Activated naive CD4-positive, alpha-beta T cell treated with anti-CD3 and anti-CD28 coated beads, Interleukin-2, amount 50 U/mL, for 24 hours (primary cell): Measurements from ENCODE around the gene C12orf50.
"Not testable (repeated sequence)": the region's sequence is repeated elsewhere in the genome, so short reads cannot be mapped to it uniquely, and the experiment has no call there.

Experiments used
- H3K27ac Mint-ChIP-seq: one replicate; pipeline ENCODE4 v1.8.0; 2021; ENCODE audit warnings: mild to moderate bottlenecking, mixed read lengths
- H3K27me3 Mint-ChIP-seq: one replicate; pipeline ENCODE4 v1.8.0; 2021; ENCODE audit warnings: mixed read lengths
- H3K36me3 Mint-ChIP-seq: one replicate; pipeline ENCODE4 v1.8.0; 2021; ENCODE audit warnings: mixed read lengths
- H3K4me1 Mint-ChIP-seq: one replicate; pipeline ENCODE4 v1.8.0; 2021; ENCODE audit warnings: mixed read lengths
- H3K4me3 Mint-ChIP-seq: one replicate; pipeline ENCODE4 v1.8.0; 2021; ENCODE audit warnings: mild to moderate bottlenecking, mixed read lengths
- H3K9me3 Mint-ChIP-seq: one replicate; pipeline ENCODE4 v1.8.0; 2021; ENCODE audit warnings: mixed read lengths

Gene C12orf50

GRCh38 chr12:88029093-88029665 is at the start of gene C12orf50:
Gene C12orf50 (minus strand): TSS chr12:88029401. CDS start chr12:88026962, 2,439 bp downstream.
- Mint-ChIP-seq H3K4me1 (peaks cover 5% of the 10 kb centered on the region), H3K36me3 (no peaks in the 10 kb centered on the region), H3K9me3 (no peaks in the 10 kb centered on the region), H3K4me3 (no peak within 1 kb of the TSS), H3K27me3 (no peaks in the 10 kb centered on the region), H3K27ac (no peak within 1 kb of the TSS)

DNA sequence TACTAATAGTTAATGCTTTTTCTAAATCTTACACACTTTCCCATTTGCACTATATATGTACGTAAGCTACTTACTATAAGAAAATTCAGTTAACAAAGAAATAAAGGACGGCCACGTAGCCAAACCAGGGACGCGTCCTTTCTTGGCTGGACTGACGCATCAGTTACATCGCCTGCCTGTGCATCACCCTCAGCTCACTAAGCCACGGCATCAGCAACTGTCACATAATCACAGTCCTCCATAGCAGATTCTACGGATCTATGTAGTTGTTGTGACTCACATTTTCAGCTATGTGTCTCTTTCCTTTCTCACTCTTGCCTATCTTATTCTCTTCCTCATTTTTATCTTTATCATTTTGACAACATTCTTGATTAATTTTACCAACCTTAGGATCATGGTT is 38.1 kb upstream of the C12orf50 start:
- H3K9me3 Mint-ChIP-seq: no peaks in the 10 kb centered on the region
- no peak overlapping the region for H3K27ac Mint-ChIP-seq
- peaks cover 33% of the 10 kb centered on the region for H3K36me3 Mint-ChIP-seq
- peaks cover 11% of the 10 kb centered on the region for H3K4me1 Mint-ChIP-seq
- no peak overlapping the region for H3K4me3 Mint-ChIP-seq
- no peaks in the 10 kb centered on the region for H3K27me3 Mint-ChIP-seq

DNA sequence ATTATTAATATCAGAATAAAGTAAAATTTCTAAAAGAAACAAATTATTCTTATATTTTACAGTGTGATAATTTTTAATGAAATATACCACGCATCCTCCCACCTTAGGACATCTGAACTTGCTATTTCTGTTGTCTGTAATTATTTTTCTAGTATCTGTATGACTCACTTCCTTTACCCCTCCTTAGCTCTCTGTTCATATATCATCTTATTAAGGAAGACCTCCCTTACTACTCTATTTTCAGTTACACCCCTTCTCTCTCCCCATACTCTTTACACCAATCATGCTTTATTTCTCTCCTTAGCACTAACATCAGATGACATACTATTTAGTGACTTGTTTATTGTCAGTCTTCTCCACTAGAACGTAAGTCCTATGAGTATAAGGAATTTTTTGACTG is 34.2 kb upstream of the C12orf50 start:
- H3K36me3 Mint-ChIP-seq: peaks cover 15% of the 10 kb centered on the region
- no peaks in the 10 kb centered on the region for H3K27me3 Mint-ChIP-seq
- no peak overlapping the region for H3K27ac Mint-ChIP-seq
- peaks cover 11% of the 10 kb centered on the region for H3K4me1 Mint-ChIP-seq
- H3K9me3 Mint-ChIP-seq: no peaks in the 10 kb centered on the region
- no peak overlapping the region for H3K4me3 Mint-ChIP-seq

- H3K9me3 Mint-ChIP-seq: no peaks in the 10 kb centered on the region
- no peak overlapping the region for H3K4me3 Mint-ChIP-seq
- H3K36me3 Mint-ChIP-seq: peaks cover 19% of the 10 kb centered on the region
- no peaks in the 10 kb centered on the region for H3K27me3 Mint-ChIP-seq
- H3K4me1 Mint-ChIP-seq: peaks cover 11% of the 10 kb centered on the region
- no peak overlapping the region for H3K27ac Mint-ChIP-seq
Measured at GRCh38 chr12:88062474-88062873, 33.3 kb upstream of the C12orf50 start.

DNA sequence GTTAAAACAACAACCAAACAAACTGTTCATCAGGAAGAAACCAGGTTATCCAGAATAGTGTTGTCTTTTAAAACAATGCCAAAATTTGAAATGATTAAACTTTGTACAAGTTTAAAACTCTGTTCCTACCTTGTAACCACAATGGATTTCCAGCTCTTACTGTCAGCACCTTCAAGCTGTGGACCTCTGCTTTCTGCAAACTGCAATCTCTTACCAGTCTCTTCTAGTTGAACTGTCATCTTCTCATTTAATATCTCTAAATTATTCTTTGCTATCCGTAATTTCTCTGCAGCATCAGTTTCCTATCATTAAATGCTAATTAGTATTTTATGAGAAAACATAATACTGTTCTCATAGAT is 29.5 kb upstream of the C12orf50 start:
- Mint-ChIP-seq H3K36me3 (peaks cover 21% of the 10 kb centered on the region), H3K9me3 (no peaks in the 10 kb centered on the region), H3K4me3 (no peak overlapping the region), H3K27ac (no peak overlapping the region), H3K4me1 (peaks cover 11% of the 10 kb centered on the region), H3K27me3 (no peaks in the 10 kb centered on the region)

GRCh38 chr12:88057994-88058718 is 29.0 kb upstream of the C12orf50 start:
- no peak overlapping the region for H3K27ac Mint-ChIP-seq

DNA sequence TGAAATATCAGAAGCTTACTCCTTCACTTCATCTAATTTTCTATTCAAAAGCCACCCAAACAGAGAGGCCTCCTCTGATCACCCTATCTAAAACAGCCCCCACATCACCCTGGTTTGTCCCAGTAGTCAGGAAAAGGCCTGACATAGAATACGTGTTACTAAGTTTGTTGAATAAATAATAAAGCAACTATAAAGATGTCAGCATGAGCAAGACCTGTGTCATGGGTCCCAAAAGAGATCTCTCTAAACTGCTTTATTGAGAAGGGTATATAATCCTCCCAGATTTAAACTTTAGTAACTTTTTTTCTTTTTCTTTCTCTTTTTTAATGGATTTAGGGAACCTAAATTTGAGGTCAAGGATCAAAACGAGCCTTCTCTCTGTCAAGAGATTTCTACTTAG is 27.4 kb upstream of the C12orf50 start:
- no peaks in the 10 kb centered on the region for H3K9me3 Mint-ChIP-seq
- H3K27ac Mint-ChIP-seq: peak overlapping the region; percentile 20
- no peaks in the 10 kb centered on the region for H3K27me3 Mint-ChIP-seq
- H3K4me3 Mint-ChIP-seq: no peak overlapping the region
- H3K4me1 Mint-ChIP-seq: no peaks in the 10 kb centered on the region
- H3K36me3 Mint-ChIP-seq: peaks cover 10% of the 10 kb centered on the region

More at GRCh38 chr12:88057994-88058718, 29.0 kb upstream of the C12orf50 start:
- Mint-ChIP-seq H3K9me3 (no peaks in the 10 kb centered on the region), H3K4me1 (peaks cover 5% of the 10 kb centered on the region), H3K36me3 (peaks cover 18% of the 10 kb centered on the region), H3K4me3 (no peak overlapping the region), H3K27me3 (no peaks in the 10 kb centered on the region)

DNA sequence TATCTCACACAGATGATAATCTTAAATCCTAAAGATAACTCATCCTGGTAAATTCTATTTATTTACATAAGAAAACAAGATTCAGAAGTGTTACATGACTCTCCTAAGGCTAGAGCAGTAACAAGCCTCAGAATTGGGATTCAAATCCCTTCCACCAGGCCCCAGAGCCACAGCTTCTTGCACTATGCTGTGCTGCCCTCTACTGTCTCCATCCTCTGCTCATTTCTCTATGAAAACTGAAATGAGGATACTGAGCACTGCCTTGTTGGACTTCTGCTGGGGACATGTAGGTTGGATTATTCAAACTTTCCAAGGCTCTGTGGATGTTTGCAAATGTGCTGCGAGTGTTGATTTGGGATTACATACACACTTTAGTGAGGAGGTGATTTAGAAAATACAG is 23.5 kb upstream of the C12orf50 start:
- Mint-ChIP-seq H3K27me3 (no peaks in the 10 kb centered on the region), H3K36me3 (peaks cover 9% of the 10 kb centered on the region), H3K4me3 (no peak overlapping the region), H3K27ac (peak overlapping the region; percentile 30), H3K4me1 (no peaks in the 10 kb centered on the region), H3K9me3 (no peaks in the 10 kb centered on the region)

DNA sequence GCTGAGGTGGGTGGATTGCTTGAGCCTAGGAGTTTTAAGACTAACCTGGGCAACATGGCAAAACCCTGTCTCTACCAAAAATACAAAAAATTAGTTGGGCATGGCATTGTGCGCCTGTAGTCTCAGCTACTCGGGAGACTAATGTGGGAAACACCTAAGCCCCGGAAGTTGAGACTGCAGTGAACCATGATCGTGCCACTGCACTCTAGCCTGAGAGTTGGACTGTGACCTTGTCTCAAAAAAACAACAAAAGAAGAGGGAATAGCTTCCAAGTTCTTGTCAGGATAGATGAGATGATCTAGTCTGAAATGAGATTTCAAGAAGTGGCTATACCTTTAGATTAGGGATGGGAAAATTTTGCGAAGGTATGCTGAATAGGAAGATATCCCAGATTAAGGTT is 14.8 kb upstream of the C12orf50 start:
- H3K9me3 Mint-ChIP-seq: no peaks in the 10 kb centered on the region
- H3K27me3 Mint-ChIP-seq: no peaks in the 10 kb centered on the region
- H3K4me1 Mint-ChIP-seq: peaks cover 23% of the 10 kb centered on the region
- H3K4me3 Mint-ChIP-seq: no peak overlapping the region
- H3K36me3 Mint-ChIP-seq: peaks cover 16% of the 10 kb centered on the region
- H3K27ac Mint-ChIP-seq: no peak overlapping the region

DNA sequence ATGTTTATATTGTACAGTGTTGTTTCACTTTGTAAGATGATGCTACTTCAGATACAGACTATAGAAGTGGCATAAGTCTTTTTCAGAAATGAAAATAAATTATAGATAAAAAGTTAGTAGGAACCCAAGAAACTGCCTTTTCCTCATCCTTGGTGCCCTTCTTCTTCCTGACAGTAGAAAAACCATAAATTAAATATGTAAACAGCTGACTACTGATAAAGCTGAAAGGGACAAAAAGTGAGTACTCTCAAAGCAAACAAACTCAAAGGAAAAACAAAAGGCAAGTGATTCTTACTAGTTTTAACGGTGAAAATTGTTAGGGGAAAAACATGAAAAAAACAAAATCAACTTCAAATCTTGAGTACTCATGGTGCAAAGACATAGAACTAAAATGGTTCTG is 8.6 kb upstream of the C12orf50 start:
- no peaks in the 10 kb centered on the region for H3K9me3 Mint-ChIP-seq
- no peaks in the 10 kb centered on the region for H3K36me3 Mint-ChIP-seq
- H3K27ac Mint-ChIP-seq: no peak overlapping the region
- H3K27me3 Mint-ChIP-seq: no peaks in the 10 kb centered on the region
- peaks cover 63% of the 10 kb centered on the region for H3K4me1 Mint-ChIP-seq
- peak overlapping the region; percentile 36 for H3K4me3 Mint-ChIP-seq

- Mint-ChIP-seq H3K27ac (peak overlapping the region; percentile 68), H3K4me1 (peaks cover 61% of the 10 kb centered on the region), H3K27me3 (no peaks in the 10 kb centered on the region), H3K9me3 (no peaks in the 10 kb centered on the region), H3K4me3 (peak overlapping the region; percentile 99), H3K36me3 (no peaks in the 10 kb centered on the region)
Measured at GRCh38 chr12:88036353-88036965, 7.3 kb upstream of the C12orf50 start.

GRCh38 chr12:88035907-88036289 is 6.7 kb upstream of the C12orf50 start:
- H3K36me3 Mint-ChIP-seq: no peaks in the 10 kb centered on the region
- H3K27ac Mint-ChIP-seq: peak overlapping the region; percentile 68
- H3K4me1 Mint-ChIP-seq: peaks cover 56% of the 10 kb centered on the region
- H3K27me3 Mint-ChIP-seq: no peaks in the 10 kb centered on the region
- H3K4me3 Mint-ChIP-seq: peak overlapping the region; percentile 99
- H3K9me3 Mint-ChIP-seq: no peaks in the 10 kb centered on the region

DNA sequence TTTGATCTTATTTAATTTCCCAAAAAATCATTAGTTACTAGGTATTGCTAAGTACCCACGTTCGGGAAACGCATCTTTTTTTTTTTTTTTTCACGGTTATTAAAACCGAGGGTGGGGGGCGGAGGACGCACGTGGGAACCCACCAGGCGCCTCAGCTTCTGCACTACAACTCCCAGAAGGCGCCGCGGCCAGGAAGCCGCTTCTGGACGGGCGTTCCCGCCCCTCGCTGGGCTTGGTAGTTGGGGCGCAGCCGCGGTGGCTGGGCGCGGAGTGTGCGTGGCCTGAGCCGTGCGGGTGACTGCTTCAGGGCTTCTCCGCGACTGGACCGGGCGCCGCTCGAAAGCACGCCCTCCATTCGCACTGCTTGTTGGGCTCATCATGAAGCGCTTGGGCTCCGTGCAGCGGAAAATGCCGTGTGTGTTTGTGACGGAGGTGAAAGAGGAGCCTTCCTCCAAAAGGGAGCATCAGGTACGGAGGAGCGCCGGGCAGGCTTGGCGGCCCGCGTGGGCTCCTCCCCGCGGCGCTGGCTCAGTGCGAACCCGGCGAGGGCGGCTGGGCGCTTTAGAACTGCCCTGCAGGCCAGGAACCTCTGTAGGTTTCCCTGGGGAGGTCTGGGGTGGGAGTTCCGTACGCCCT is 6.2 kb upstream of the C12orf50 start:
- H3K27me3 Mint-ChIP-seq: no peaks in the 10 kb centered on the region
- H3K4me1 Mint-ChIP-seq: peaks cover 50% of the 10 kb centered on the region
- H3K36me3 Mint-ChIP-seq: no peaks in the 10 kb centered on the region
- peak overlapping the region; percentile 96 for H3K27ac Mint-ChIP-seq
- peak overlapping the region; percentile 99 for H3K4me3 Mint-ChIP-seq
- no peaks in the 10 kb centered on the region for H3K9me3 Mint-ChIP-seq

DNA sequence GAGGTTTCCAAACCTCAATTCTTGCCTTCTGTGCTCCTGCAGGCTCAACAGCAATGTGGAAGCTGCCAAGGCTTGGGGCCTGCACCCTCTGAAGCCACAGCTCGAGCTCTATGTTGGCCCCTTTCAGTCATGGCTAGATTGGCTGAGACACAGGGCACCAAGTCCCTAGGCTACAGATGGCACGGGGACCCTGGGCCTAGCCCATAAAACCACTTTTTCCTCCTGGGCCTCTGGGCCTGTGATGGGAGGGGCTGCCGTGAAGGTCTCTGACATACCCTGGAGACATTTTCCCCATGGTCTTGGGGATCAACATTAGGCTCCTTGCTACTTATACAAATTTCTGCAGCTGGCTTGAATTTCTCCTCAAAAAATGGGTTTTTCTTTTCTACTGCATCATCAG is 2.0 kb upstream of the C12orf50 start:
- not testable (repeated sequence) for H3K4me3 Mint-ChIP-seq, H3K36me3 Mint-ChIP-seq, H3K27ac Mint-ChIP-seq, H3K27me3 Mint-ChIP-seq, H3K9me3 Mint-ChIP-seq
- H3K4me1 Mint-ChIP-seq: peaks cover 13% of the 10 kb centered on the region

DNA sequence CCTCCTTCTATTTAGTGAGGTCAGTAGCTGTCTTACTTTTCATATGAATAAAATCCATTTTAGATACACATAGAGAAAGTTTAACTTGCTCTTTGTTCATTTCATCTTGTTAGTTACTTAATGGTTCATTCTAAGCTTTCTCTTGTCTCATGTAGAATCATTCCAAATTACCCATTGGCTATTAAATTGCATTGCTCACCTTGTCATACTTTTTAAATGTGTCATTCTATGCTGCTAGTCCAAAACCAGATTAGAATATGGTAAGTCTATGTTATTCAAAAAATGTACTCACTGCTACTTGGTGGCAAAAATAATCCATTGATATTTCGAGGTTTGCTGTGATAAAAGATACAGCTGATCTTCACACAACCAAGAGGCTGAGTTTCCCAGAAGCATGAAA is 3.0 kb downstream of the C12orf50 start:
- H3K4me1 Mint-ChIP-seq: no peaks in the 10 kb centered on the region
- no peaks in the 10 kb centered on the region for H3K27me3 Mint-ChIP-seq
- H3K4me3 Mint-ChIP-seq: no peak overlapping the region
- H3K9me3 Mint-ChIP-seq: no peaks in the 10 kb centered on the region
- no peaks in the 10 kb centered on the region for H3K36me3 Mint-ChIP-seq
- H3K27ac Mint-ChIP-seq: no peak overlapping the region

DNA sequence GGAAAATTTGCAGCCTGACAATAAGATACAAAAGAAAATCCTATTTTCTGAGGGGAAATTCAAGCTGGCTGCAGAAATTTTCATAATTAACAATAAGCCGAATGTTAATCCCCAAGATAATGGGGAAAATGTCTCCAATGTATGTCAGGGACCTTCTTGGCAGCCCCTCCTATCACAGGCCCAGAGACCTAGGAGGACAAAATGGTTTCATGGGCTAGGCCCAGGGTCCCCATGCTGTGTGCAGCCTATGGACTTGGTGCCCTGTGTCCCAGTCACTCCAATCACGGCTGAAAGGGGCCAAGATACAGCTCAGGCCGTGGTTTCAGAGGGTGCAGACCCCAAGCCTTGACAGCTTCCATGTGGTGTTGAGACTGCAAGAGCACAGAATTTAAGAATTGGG is 11.2 kb downstream of the C12orf50 start:
- peaks cover 4% of the 10 kb centered on the region for H3K36me3 Mint-ChIP-seq
- peaks cover 19% of the 10 kb centered on the region for H3K27me3 Mint-ChIP-seq
- H3K27ac Mint-ChIP-seq: no peak overlapping the region
- H3K4me1 Mint-ChIP-seq: no peaks in the 10 kb centered on the region
- peaks cover 16% of the 10 kb centered on the region for H3K9me3 Mint-ChIP-seq
- no peak overlapping the region for H3K4me3 Mint-ChIP-seq
